Spleen (tissue), 11 donors: ENCODE results near the gene C20orf144. TPM values are rescaled to one million over a fixed set of nuclear protein-coding genes. Genes with fewer than 3 reads are reported as not detected.
"Not testable (repeated sequence)": the region's sequence is repeated elsewhere in the genome, so short reads cannot be mapped to it uniquely, and the experiment has no call there.

Source experiments
- DNase-seq: peaks from one replicate; pipeline ENCODE4 v3.0.0-alpha.2; 2020
- H3K27ac ChIP-seq, 8 donors: fragments of 200-600 bp; sonication (generic) in 7 of 8; 1 replicate in 4 of 8; 2 replicates in 4 of 8; pipeline versions ENCODE4 v1.5.0 to v1.8.0; 2016 to 2021; ENCODE audit warnings: inconsistent platforms in 4 of 8, mild to moderate bottlenecking in 4 of 8, moderate library complexity in 1 of 8
- H3K27me3 ChIP-seq, 7 donors: fragments of 200-600 bp; sonication (generic) in 6 of 7; replicated peaks in 1 of 7; 1 replicate in 4 of 7; 2 replicates in 3 of 7; pipeline versions ENCODE4 v1.5.0 to v1.8.0; 2016 to 2021; ENCODE audit warnings: inconsistent platforms in 3 of 7, mild to moderate bottlenecking in 1 of 7
- H3K36me3 ChIP-seq, 6 donors: fragments of 200-600 bp; sonication (generic) in 5 of 6; 1 replicate in 4 of 6; 2 replicates in 2 of 6; pipeline versions ENCODE4 v1.5.0 to v1.8.0; 2016 to 2021; ENCODE audit warnings: inconsistent platforms in 2 of 6
- H3K4me1 ChIP-seq, 6 donors: fragments of 200-600 bp; sonication (generic) in 5 of 6; 1 replicate in 3 of 6; 2 replicates in 3 of 6; pipeline versions ENCODE4 v1.5.0 to v1.8.0; 2016 to 2021; ENCODE audit warnings: inconsistent platforms in 3 of 6
- H3K4me3 ChIP-seq, 8 donors: fragments of 200-600 bp; sonication (generic) in 7 of 8; 1 replicate in 4 of 8; 2 replicates in 4 of 8; pipeline versions ENCODE4 v1.5.0 to v1.8.0; 2016 to 2021; ENCODE audit warnings: inconsistent platforms in 4 of 8, mild to moderate bottlenecking in 4 of 8, moderate library complexity in 2 of 8
- H3K9me3 ChIP-seq, 8 donors: fragments of 200-600 bp; sonication (generic) in 7 of 8; 1 replicate in 4 of 8; 2 replicates in 4 of 8; pipeline versions ENCODE4 v1.5.0 to v1.8.0; 2016 to 2021; ENCODE audit warnings: inconsistent platforms in 4 of 8
- CTCF ChIP-seq, 11 experiments: fragments of 200-600 bp in 7 of 11; fragments of 450-650 bp in 4 of 11; sonication (generic) in 4 of 11; IDR thresholded peaks in 8 of 11; conservative IDR thresholded peaks in 3 of 11; 1 replicate in 7 of 11; 2 replicates in 4 of 11; pipeline versions ENCODE4 v1.4.0 to v1.8.0; 2016 to 2021; ENCODE audit warnings: antibody characterized with exemption in 11 of 11, inconsistent platforms in 4 of 11, mild to moderate bottlenecking in 1 of 11
- POLR2A ChIP-seq, 3 donors: fragments of 450-650 bp; IDR thresholded peaks; one replicate each; pipeline ENCODE4 v1.5.1; 2017; ENCODE audit warnings: antibody characterized with exemption in 3 of 3, mild to moderate bottlenecking in 1 of 3
- POLR2AphosphoS5 ChIP-seq, 3 donors: sonication (generic); formaldehyde crosslinking; IDR thresholded peaks; one replicate each; pipeline ENCODE4 v1.5.1; 2017; ENCODE audit warnings: antibody characterized with exemption in 3 of 3
- WGBS, 5 donors: extraction: QIAGEN DNeasy Blood & Tissue Kit in 3 of 5; methylation state at CpG; one replicate each; pipeline versions ENCODE4 v1.1.5 to v1.1.7; 2013 to 2018; 5-methylcytosine and 5-hydroxymethylcytosine counted together
- intact Hi-C: fragments of 100-400 bp; cut with DNase I; formaldehyde crosslinking; loops from one replicate; pipeline ENCODE4 v1.15.0; 2023; ENCODE audit warnings: low total_unique reads
- polyA plus RNA-seq, 3 donors: library from polyadenylated mRNA; stranded (reverse); fragments of 200-250 nt; gene quantifications; one replicate each; pipeline ENCODE4 v1.2.1, GENCODE V29; 2013
- total RNA-seq, 7 donors: library from RNA; depleted of rRNA in 3 of 7; stranded (reverse); fragments of >200 nt in 3 of 7; fragmentation: NEBNext Ultra II Directional in 4 of 7; extraction: Animal tissue kit (Norgen Biotek cat#: 25700) in 4 of 7; gene quantifications; one replicate each; pipeline versions ENCODE4 v1.1.0 to v1.2.1, GENCODE V29; 2016 to 2021
- donor health status: healthy with polysubstance abuse.
- donor health status: DM: no; HTN: no; CAD: no; lungs with moderate emphysema.
- donor health status: DM: no; HTN: no; CAD: no.
- donor health status: Bipolar disorder and iron deficiency.
- donor health status: healthy.
- donor health status: DM: no; HTN: no; CAD: no.
- donor health status: DM: yes; HTN: yes; CAD: no.

C20orf144 gene
- total and polyA plus RNA-seq, 10 donors: 0.06 to 0.14 (median 0.09) TPM; not detected in 7

GRCh38 chr20:33644313-33645071, 17.6 kb upstream of the C20orf144 start:
- peaks cover 0 to 23% (median 8%) of the 10 kb centered on the region in 6 donors for H3K4me1 ChIP-seq
- H3K4me3 ChIP-seq: no peak overlapping the region
- DNase-seq: no peak
- intact Hi-C loops: no loop called here
- H3K27ac ChIP-seq: no peak overlapping the region
- H3K36me3 ChIP-seq: peaks cover 0 to 92% (median 49%) of the 10 kb centered on the region in 6 donors
- no peaks in the 10 kb centered on the region for H3K27me3 ChIP-seq
- TF ChIP-seq POLR2AphosphoS5 (IDR thresholded peaks at IDR 0.05) (peak in 1 of 3 donors; percentile 32), CTCF (IDR thresholded peaks at IDR 0.05 in 8 of 11, conservative IDR thresholded peaks at IDR 0.05 in 3 of 11) (no peak), POLR2A (IDR thresholded peaks at IDR 0.05) (no peak)
- no peaks in the 10 kb centered on the region for H3K9me3 ChIP-seq
- WGBS, 5 donors: 90 to 95% (median 92%) methylated on average over 21 to 28 of the region's 28 CpGs

GRCh38 chr20:33645072-33645358, 17.1 kb upstream of the C20orf144 start:
- DNase-seq: no peak
- intact Hi-C loops: no loop called here
- Histone ChIP-seq H3K9me3 (no peaks in the 10 kb centered on the region), H3K27ac (no peak overlapping the region), H3K36me3 (peaks cover 0 to 87% (median 44%) of the 10 kb centered on the region in 6 donors), H3K4me1 (peaks cover 0 to 23% (median 8%) of the 10 kb centered on the region in 6 donors), H3K27me3 (no peaks in the 10 kb centered on the region), H3K4me3 (no peak overlapping the region)
- TF ChIP-seq CTCF (IDR thresholded peaks at IDR 0.05 in 8 of 11, conservative IDR thresholded peaks at IDR 0.05 in 3 of 11): no peak
- TF ChIP-seq POLR2AphosphoS5 (IDR thresholded peaks at IDR 0.05): no peak
- no peak for TF ChIP-seq POLR2A (IDR thresholded peaks at IDR 0.05)
- 65 to 86% (median 73%) methylated on average over 4 of the region's 4 CpGs for WGBS, 5 donors

GRCh38 chr20:33645396-33645795, 16.7 kb upstream of the C20orf144 start:
- H3K27me3 ChIP-seq: no peaks in the 10 kb centered on the region
- no peak overlapping the region for H3K27ac ChIP-seq
- H3K9me3 ChIP-seq: no peaks in the 10 kb centered on the region
- peaks cover 0 to 83% (median 40%) of the 10 kb centered on the region in 6 donors for H3K36me3 ChIP-seq
- DNase-seq: no peak
- TF ChIP-seq CTCF (IDR thresholded peaks at IDR 0.05 in 8 of 11, conservative IDR thresholded peaks at IDR 0.05 in 3 of 11) (no peak), POLR2AphosphoS5 (IDR thresholded peaks at IDR 0.05) (no peak), POLR2A (IDR thresholded peaks at IDR 0.05) (no peak)
- no peak overlapping the region for H3K4me3 ChIP-seq
- 78 to 96% (median 88%) methylated on average over 2 of the region's 2 CpGs for WGBS, 5 donors
- intact Hi-C loops: no loop called here
- peaks cover 0 to 23% (median 8%) of the 10 kb centered on the region in 6 donors for H3K4me1 ChIP-seq

GRCh38 chr20:33646191-33646590, 15.9 kb upstream of the C20orf144 start:
- 89 to 100% (median 95%) methylated on average over 5 of the region's 5 CpGs for WGBS, 5 donors
- no peak for DNase-seq
- intact Hi-C loops: no loop called here

GRCh38 chr20:33646959-33647602, 15.0 kb upstream of the C20orf144 start:
- H3K4me3 ChIP-seq, H3K27me3 ChIP-seq, H3K9me3 ChIP-seq, intact Hi-C loops, DNase-seq: not testable (repeated sequence)
- WGBS, 5 donors: 87 to 95% (median 93%) methylated on average over 14 of the region's 14 CpGs
- H3K4me1 ChIP-seq: peaks cover 0 to 23% (median 8%) of the 10 kb centered on the region in 6 donors
- peaks cover 0 to 66% (median 27%) of the 10 kb centered on the region in 6 donors for H3K36me3 ChIP-seq
- H3K27ac ChIP-seq: peak overlapping the region in 1 of 8 donors; percentile 37

More at GRCh38 chr20:33646191-33646590, 15.9 kb upstream of the C20orf144 start:
- Histone ChIP-seq H3K4me3 (no peak overlapping the region), H3K4me1 (peaks cover 0 to 23% (median 8%) of the 10 kb centered on the region in 6 donors), H3K9me3 (no peaks in the 10 kb centered on the region), H3K36me3 (peaks cover 0 to 75% (median 33%) of the 10 kb centered on the region in 6 donors), H3K27me3 (no peaks in the 10 kb centered on the region), H3K27ac (no peak overlapping the region)
- TF ChIP-seq POLR2A (IDR thresholded peaks at IDR 0.05) (no peak), POLR2AphosphoS5 (IDR thresholded peaks at IDR 0.05) (no peak), CTCF (IDR thresholded peaks at IDR 0.05 in 8 of 11, conservative IDR thresholded peaks at IDR 0.05 in 3 of 11) (no peak)
